ENCODE measurements around the gene MYL12A. TPM values are rescaled to one million over a fixed set of nuclear protein-coding genes. Genes with fewer than 3 reads are reported as not detected.

MYL12A gene
- total RNA-seq, 1 experiment from 2014 or later: 284 TPM

DNA sequence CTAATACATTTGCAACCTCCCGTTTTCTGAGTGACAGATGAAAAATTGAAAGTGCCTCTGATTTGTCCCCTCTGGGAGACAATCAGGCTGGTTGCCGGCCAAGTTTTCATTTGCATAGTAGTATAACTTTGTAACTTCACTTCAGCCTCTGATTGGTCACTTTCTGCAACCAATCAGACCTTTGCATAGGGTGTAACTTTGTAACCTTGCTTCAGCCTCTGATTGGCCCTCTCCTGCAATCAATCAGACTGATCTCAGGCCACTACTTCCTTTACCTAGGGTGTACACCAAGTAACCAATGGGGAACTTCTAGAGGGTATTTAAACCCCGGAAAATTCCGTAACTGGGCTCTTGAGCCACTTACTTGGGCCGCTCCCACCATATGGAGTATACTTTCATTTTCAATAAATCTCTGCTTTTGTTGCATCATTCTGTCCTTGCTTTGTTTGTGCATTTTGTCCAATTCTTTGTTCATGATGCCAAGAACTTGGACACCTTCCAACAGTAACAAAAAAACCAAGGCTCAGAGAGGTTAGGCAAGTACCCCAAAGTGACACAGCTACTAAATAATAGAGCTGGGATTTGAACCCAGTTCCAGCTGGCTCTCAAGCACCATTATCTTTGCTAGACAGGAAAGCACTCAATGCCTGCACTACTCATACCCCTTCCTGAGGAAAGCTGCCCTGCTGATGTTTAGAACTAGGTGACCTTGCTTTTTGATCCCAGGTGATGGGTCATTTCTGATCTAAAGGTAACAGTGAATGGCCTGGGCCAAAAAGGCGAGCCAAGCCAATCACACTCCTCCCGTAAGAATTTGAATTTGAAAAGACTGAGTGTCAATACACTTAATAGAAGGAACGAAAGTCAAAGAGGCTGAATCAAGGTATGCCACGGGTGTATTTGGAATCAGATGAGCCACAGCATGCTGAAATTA is 16.9 kb upstream of the MYL12A start:
- no peak overlapping the region for H3T11ph ChIP-seq (ENCODE audit: low read length)
- H4K91ac ChIP-seq (ENCODE audit: insufficient read length, low read depth, low read length): no peak overlapping the region
- no peaks in the 10 kb centered on the region for H3K9me3 ChIP-seq (ENCODE audit: control insufficient read depth, low read depth, low read length)
- H3K4me1 ChIP-seq (ENCODE audit: insufficient read depth, low read length): peaks cover 2% of the 10 kb centered on the region; the same call in 1 of the 2 replicates
- H3K4me3 Mint-ChIP-seq: no peak overlapping the region
- no peaks in the 10 kb centered on the region for H3K79me1 ChIP-seq (ENCODE audit: insufficient read depth, low read depth, low read length, poor library complexity, severe bottlenecking)
- no peak overlapping the region for H3K4me2 ChIP-seq (ENCODE audit: insufficient read depth, insufficient read length, low read length)
- H3K9ac ChIP-seq (ENCODE audit: extremely low read depth, insufficient read length, low read length): no peak overlapping the region
- no peak overlapping the region for H2AK5ac ChIP-seq (ENCODE audit: insufficient read length, low read length)
- no peaks in the 10 kb centered on the region; the same call in 1 of the 2 replicates for H3K27me3 Mint-ChIP-seq (ENCODE audit: low read depth)
- no peak overlapping the region for H2BK120ac ChIP-seq (ENCODE audit: low read depth, low read length, poor library complexity, severe bottlenecking)
- H2AFZ ChIP-seq (ENCODE audit: low read length): no peak overlapping the region
- peaks cover 7 to 15% of the 10 kb centered on the region in 2 experiments for H3K4me1 Mint-ChIP-seq
- H2BK15ac ChIP-seq (ENCODE audit: low read depth, low read length): no peak overlapping the region
- H3K27ac ChIP-seq (ENCODE audit: insufficient read length, low read depth, low read length): no peak overlapping the region
- no peaks in the 10 kb centered on the region for H4K20me1 ChIP-seq (ENCODE audit: control insufficient read depth, insufficient read depth, insufficient read length)
- no peaks in the 10 kb centered on the region for H3K9me3 Mint-ChIP-seq
- no peak overlapping the region for H4K5ac ChIP-seq (ENCODE audit: insufficient read length, low read depth, low read length)
- no peaks in the 10 kb centered on the region for H3K36me3 Mint-ChIP-seq (ENCODE audit: insufficient read depth in 1 of 3, low read depth in 3 of 3)
- no peak overlapping the region for H3K18ac ChIP-seq (ENCODE audit: insufficient read length, low read depth, low read length)
- WGBS (ENCODE audit: extremely low coverage, insufficient read length, low lambda C conversion rate): no CpG with 5 or more reads among the region's 9 CpGs
- no peak overlapping the region for H2BK5ac ChIP-seq (ENCODE audit: insufficient read length, low read length)
- no peak overlapping the region for H3K56ac ChIP-seq (ENCODE audit: insufficient read length, low read depth, low read length)
- TF ChIP-seq, protein P1, sequence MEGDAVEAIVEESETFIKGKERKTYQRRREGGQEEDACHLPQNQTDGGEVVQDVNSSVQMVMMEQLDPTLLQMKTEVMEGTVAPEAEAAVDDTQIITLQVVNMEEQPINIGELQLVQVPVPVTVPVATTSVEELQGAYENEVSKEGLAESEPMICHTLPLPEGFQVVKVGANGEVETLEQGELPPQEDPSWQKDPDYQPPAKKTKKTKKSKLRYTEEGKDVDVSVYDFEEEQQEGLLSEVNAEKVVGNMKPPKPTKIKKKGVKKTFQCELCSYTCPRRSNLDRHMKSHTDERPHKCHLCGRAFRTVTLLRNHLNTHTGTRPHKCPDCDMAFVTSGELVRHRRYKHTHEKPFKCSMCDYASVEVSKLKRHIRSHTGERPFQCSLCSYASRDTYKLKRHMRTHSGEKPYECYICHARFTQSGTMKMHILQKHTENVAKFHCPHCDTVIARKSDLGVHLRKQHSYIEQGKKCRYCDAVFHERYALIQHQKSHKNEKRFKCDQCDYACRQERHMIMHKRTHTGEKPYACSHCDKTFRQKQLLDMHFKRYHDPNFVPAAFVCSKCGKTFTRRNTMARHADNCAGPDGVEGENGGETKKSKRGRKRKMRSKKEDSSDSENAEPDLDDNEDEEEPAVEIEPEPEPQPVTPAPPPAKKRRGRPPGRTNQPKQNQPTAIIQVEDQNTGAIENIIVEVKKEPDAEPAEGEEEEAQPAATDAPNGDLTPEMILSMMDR (conservative IDR thresholded peaks at IDR 0.05): no peak
- no peak overlapping the region for H3K23ac ChIP-seq (ENCODE audit: insufficient read length, low read depth, low read length)
- H3K27me3 ChIP-seq (ENCODE audit: insufficient read depth, low read length): no peaks in the 10 kb centered on the region
- H2BK20ac ChIP-seq (ENCODE audit: low read depth, low read length, poor library complexity, severe bottlenecking): no peak overlapping the region
- H4K8ac ChIP-seq (replicated peaks; ENCODE audit: insufficient read length, low read depth, low read length): no peak overlapping the region
- peak overlapping the region in 1 of 3 experiments; percentile 69; a peak in 3 of 7 replicates for H3K27ac Mint-ChIP-seq
- H3K79me2 ChIP-seq (ENCODE audit: insufficient read depth, low read length): no peaks in the 10 kb centered on the region; the same call in 1 of the 2 replicates
- H3K4ac ChIP-seq (ENCODE audit: low read depth, low read length): no peak overlapping the region
- no peak overlapping the region for H2BK12ac ChIP-seq (ENCODE audit: insufficient read length, low read depth, low read length)
- peak; percentile 64 for DNase-seq
- H3K23me2 ChIP-seq (ENCODE audit: insufficient read length, low read depth, low read length, poor library complexity, severe bottlenecking): no peaks in the 10 kb centered on the region
- no peak overlapping the region for H3K14ac ChIP-seq (ENCODE audit: insufficient read depth, low read length)
